Peyer's patch (tissue), 4 donors: ENCODE results near the gene GADL1. TPM values are rescaled to one million over a fixed set of nuclear protein-coding genes. Genes with fewer than 3 reads are reported as not detected.

Source experiments
- DNase-seq, 3 donors: peaks; one replicate each; pipeline ENCODE4 v3.0.0-alpha.2; 2017 to 2019
- H3K27ac ChIP-seq, 4 donors: fragments of 200-600 bp; sonication (generic); one replicate each; pipeline ENCODE4 v1.5.1; 2016 to 2019
- H3K27me3 ChIP-seq, 2 donors: fragments of 200-600 bp; sonication (generic); one replicate each; pipeline ENCODE4 v1.5.1; 2019
- H3K36me3 ChIP-seq, 3 donors: fragments of 200-600 bp; sonication (generic); one replicate each; pipeline ENCODE4 v1.5.1; 2016 to 2019
- H3K4me1 ChIP-seq, 4 donors: fragments of 200-600 bp; sonication (generic); one replicate each; pipeline ENCODE4 v1.5.1; 2016 to 2019
- H3K4me3 ChIP-seq, 4 donors: fragments of 200-600 bp; sonication (generic); 1 replicate in 3 of 4; 2 replicates in 1 of 4; pipeline ENCODE4 v1.5.1; 2016 to 2019; ENCODE audit warnings: mild to moderate bottlenecking in 1 of 4
- H3K9me3 ChIP-seq, 4 donors: fragments of 200-600 bp; sonication (generic); one replicate each; pipeline ENCODE4 v1.5.1; 2016 to 2019; ENCODE audit warnings: mild to moderate bottlenecking in 1 of 4
- POLR2A ChIP-seq, 2 donors: fragments of 450-650 bp; IDR thresholded peaks; one replicate each; pipeline ENCODE4 v1.5.1; 2017; ENCODE audit warnings: antibody characterized with exemption in 2 of 2, mild to moderate bottlenecking in 2 of 2, moderate library complexity in 2 of 2
- total RNA-seq, 4 donors: library from RNA; depleted of rRNA; stranded (reverse); fragments of >200 nt; gene quantifications; one replicate each; pipeline ENCODE4 v1.1.0, GENCODE V29; 2016
- TF ChIP-seq, protein P1 (sequence below), 6 experiments: fragments of 450-650 bp in 4 of 6; fragments of 200-600 bp in 2 of 6; sonication (generic) in 1 of 6; IDR thresholded peaks; one replicate each; pipeline ENCODE4 v1.5.1; 2017 to 2019; ENCODE audit warnings: antibody characterized with exemption in 6 of 6, mild to moderate bottlenecking in 3 of 6, moderate library complexity in 1 of 6

GADL1 gene
- total RNA-seq, 4 donors from 2014 or later = not detected

DNA sequence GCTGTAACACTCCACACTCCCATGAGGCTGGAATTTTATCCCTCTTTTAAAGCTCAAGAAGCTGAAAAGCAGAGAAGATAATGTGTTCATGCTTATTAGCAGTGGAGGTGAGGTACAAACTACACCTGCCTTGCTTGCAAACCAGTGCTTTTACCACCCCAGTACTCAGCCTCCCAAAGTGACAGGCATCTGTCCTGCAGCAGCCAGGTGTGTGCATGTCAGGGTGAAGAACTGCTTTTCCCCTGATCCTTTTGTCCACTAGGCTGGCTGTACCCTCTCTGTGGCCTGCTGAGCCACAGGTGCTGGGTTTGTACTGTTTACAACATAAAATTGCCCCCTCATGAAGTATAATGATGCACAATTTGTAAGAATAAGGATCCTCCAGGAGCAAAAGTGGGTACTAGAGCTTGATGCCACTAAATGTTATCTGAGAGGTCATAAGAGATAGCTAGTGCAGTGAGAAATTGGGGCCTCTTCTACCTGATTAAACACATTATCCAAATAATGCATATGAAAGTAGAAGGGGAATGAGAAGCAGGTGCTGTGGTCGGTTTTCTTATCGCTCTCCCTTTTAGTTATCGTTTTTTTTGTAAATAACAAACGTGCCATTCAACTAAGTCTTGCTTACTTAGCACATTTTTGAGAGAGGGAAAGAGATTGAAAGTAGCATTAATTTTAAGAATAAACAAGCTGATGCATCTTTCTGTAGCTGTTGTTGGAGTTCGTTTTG, 39.2 kb upstream of the GADL1 start:
- H3K4me3 ChIP-seq = no peak overlapping the region
- H3K4me1 ChIP-seq = no peaks in the 10 kb centered on the region
- DNase-seq = no peak
- no peaks in the 10 kb centered on the region for H3K36me3 ChIP-seq
- no peak for TF ChIP-seq POLR2A (IDR thresholded peaks at IDR 0.05)
- TF ChIP-seq, protein P1, sequence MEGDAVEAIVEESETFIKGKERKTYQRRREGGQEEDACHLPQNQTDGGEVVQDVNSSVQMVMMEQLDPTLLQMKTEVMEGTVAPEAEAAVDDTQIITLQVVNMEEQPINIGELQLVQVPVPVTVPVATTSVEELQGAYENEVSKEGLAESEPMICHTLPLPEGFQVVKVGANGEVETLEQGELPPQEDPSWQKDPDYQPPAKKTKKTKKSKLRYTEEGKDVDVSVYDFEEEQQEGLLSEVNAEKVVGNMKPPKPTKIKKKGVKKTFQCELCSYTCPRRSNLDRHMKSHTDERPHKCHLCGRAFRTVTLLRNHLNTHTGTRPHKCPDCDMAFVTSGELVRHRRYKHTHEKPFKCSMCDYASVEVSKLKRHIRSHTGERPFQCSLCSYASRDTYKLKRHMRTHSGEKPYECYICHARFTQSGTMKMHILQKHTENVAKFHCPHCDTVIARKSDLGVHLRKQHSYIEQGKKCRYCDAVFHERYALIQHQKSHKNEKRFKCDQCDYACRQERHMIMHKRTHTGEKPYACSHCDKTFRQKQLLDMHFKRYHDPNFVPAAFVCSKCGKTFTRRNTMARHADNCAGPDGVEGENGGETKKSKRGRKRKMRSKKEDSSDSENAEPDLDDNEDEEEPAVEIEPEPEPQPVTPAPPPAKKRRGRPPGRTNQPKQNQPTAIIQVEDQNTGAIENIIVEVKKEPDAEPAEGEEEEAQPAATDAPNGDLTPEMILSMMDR (IDR thresholded peaks at IDR 0.05) = no peak
- no peak overlapping the region for H3K27ac ChIP-seq
- no peaks in the 10 kb centered on the region for H3K9me3 ChIP-seq
- no peaks in the 10 kb centered on the region for H3K27me3 ChIP-seq

- no peak overlapping the region for H3K27ac ChIP-seq
These were observed 38.1 kb upstream of the GADL1 start for GRCh38 chr3:30932513-30933098.

GRCh38 chr3:30924763-30925162, 30.3 kb upstream of the GADL1 start:
- no peak for DNase-seq
- Histone ChIP-seq H3K27me3 (no peaks in the 10 kb centered on the region), H3K4me1 (no peaks in the 10 kb centered on the region), H3K4me3 (no peak overlapping the region), H3K27ac (no peak overlapping the region), H3K36me3 (no peaks in the 10 kb centered on the region), H3K9me3 (peaks cover 0 to 6% (median 0%) of the 10 kb centered on the region in 4 donors)
- TF ChIP-seq, protein P1 (IDR thresholded peaks at IDR 0.05) = no peak
- TF ChIP-seq POLR2A (IDR thresholded peaks at IDR 0.05) = no peak

More at GRCh38 chr3:30932513-30933098, 38.1 kb upstream of the GADL1 start:
- no peak for DNase-seq
- Histone ChIP-seq H3K4me3 (no peak overlapping the region), H3K4me1 (no peaks in the 10 kb centered on the region), H3K9me3 (no peaks in the 10 kb centered on the region), H3K27me3 (no peaks in the 10 kb centered on the region), H3K36me3 (no peaks in the 10 kb centered on the region)
- no peak for TF ChIP-seq POLR2A (IDR thresholded peaks at IDR 0.05)
- TF ChIP-seq, protein P1 (IDR thresholded peaks at IDR 0.05) = no peak

GRCh38 chr3:30919564-30919963, 25.1 kb upstream of the GADL1 start:
- Histone ChIP-seq H3K4me3 (no peak overlapping the region), H3K27ac (no peak overlapping the region), H3K4me1 (no peaks in the 10 kb centered on the region), H3K27me3 (no peaks in the 10 kb centered on the region), H3K36me3 (no peaks in the 10 kb centered on the region), H3K9me3 (peaks cover 0 to 6% (median 0%) of the 10 kb centered on the region in 4 donors)
- TF ChIP-seq, protein P1 (IDR thresholded peaks at IDR 0.05) = no peak
- no peak for TF ChIP-seq POLR2A (IDR thresholded peaks at IDR 0.05)
- no peak for DNase-seq

- no peaks in the 10 kb centered on the region for H3K4me1 ChIP-seq
- DNase-seq = no peak
- TF ChIP-seq POLR2A (IDR thresholded peaks at IDR 0.05) = no peak
- TF ChIP-seq, protein P1 (IDR thresholded peaks at IDR 0.05) = no peak
- no peak overlapping the region for H3K4me3 ChIP-seq
- no peaks in the 10 kb centered on the region for H3K36me3 ChIP-seq
- H3K9me3 ChIP-seq = peaks cover 0 to 6% (median 0%) of the 10 kb centered on the region in 4 donors
- no peak overlapping the region for H3K27ac ChIP-seq
- no peaks in the 10 kb centered on the region for H3K27me3 ChIP-seq
These were observed 24.3 kb upstream of the GADL1 start for GRCh38 chr3:30918761-30919160.
